SJCRH30 (cell line): ENCODE data around the gene PAX4. TPM values are rescaled to one million over a fixed set of nuclear protein-coding genes. Genes with fewer than 3 reads are reported as not detected.
A peak's percentile ranks its signal among the peaks of the same experiment; 100 is the strongest.
"Not testable (repeated sequence)": the region's sequence is repeated elsewhere in the genome, so short reads cannot be mapped to it uniquely, and the experiment has no call there.

Source experiments
- DNase-seq, 2 experiments: peaks; one replicate each; pipeline ENCODE4 v3.0.0-alpha.2; 2015 to 2020
- H3K27ac ChIP-seq: fragments of 250-450 bp; sonication (Bioruptor Pico); 2 replicates; pipeline ENCODE4 v1.5.1; 2020; ENCODE audit warnings: mild to moderate bottlenecking, moderate library complexity
- H3K27me3 ChIP-seq: fragments of 250-450 bp; sonication (Bioruptor Pico); 2 replicates; pipeline ENCODE4 v1.5.1; 2020; ENCODE audit warnings: mild to moderate bottlenecking, moderate library complexity
- H3K36me3 ChIP-seq: fragments of 250-450 bp; sonication (Bioruptor Pico); 2 replicates; pipeline ENCODE4 v1.5.1; 2020; ENCODE audit warnings: mild to moderate bottlenecking, moderate library complexity
- H3K4me1 ChIP-seq: fragments of 250-450 bp; sonication (Bioruptor Pico); 2 replicates; pipeline ENCODE4 v1.5.1; 2020; ENCODE audit warnings: mild to moderate bottlenecking, moderate library complexity
- H3K4me3 ChIP-seq: fragments of 250-450 bp; sonication (Bioruptor Pico); 2 replicates; pipeline ENCODE4 v1.5.1; 2020; ENCODE audit warnings: mild to moderate bottlenecking, moderate library complexity
- H3K9me3 ChIP-seq: fragments of 250-450 bp; sonication (Bioruptor Pico); replicated peaks from 2 replicates; pipeline ENCODE4 v1.5.1; 2020; ENCODE audit warnings: mild to moderate bottlenecking, moderate library complexity
- total RNA-seq: library from RNA; depleted of rRNA; stranded (reverse); fragments of >200 nt; shearing (Covaris generic); gene quantifications from 2 replicates; pipeline ENCODE4 v1.2.3, GENCODE V29; 2014; rRNA removed

Gene PAX4
- total RNA-seq, 1 experiment from 2014 or later, result not detected

GRCh38 chr7:127585044-127585953 lies 32.6 kb downstream of the PAX4 start, which contains the start of gene GCC1:
Gene GCC1 (minus strand): TSS chr7:127585596. CDS start chr7:127585182, 414 bp downstream.
- Histone ChIP-seq H3K27me3 (no peaks in the 10 kb centered on the region), H3K4me1 (0 out of 2 replicates have a peak, but pooled peaks cover 2% of the 10 kb centered on the region), H3K4me3 (peak within 1 kb of the TSS; percentile 90), H3K36me3 (peaks cover 13% of the 10 kb centered on the region; the same call in 1 of the 2 replicates), H3K9me3 (no peaks in the 10 kb centered on the region), H3K27ac (peak within 1 kb of the TSS; percentile 58)
- DNase-seq, result peak; percentile 88 to 90

DNA sequence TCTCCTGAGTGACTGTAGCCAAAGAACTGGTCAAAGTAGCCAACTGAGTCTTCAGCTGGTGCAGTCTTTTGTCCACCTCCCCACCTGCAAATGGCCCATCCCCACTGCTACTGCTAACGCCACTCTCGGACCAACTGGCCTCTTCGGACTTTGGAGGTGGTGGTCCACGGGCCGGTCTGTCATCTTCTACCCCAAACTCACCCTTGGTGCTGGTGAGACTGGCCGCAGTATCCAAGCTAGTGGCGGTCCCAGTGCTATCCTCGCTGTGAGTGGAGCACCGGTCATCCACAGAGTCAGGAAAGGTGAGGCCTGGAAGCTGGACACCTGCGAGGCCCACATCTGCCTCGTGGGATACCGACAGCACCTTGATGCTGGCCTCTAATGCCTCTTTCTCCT lies 33.3 kb downstream of the PAX4 start:
- H3K4me1 ChIP-seq, result 0 out of 2 replicates have a peak, but pooled peaks cover 2% of the 10 kb centered on the region
- H3K27ac ChIP-seq, result peak overlapping the region; percentile 58
- peaks cover 12% of the 10 kb centered on the region; the same call in 1 of the 2 replicates for H3K36me3 ChIP-seq
- H3K4me3 ChIP-seq, result peak overlapping the region; percentile 90
- DNase-seq, result no peak
- no peaks in the 10 kb centered on the region for H3K9me3 ChIP-seq
- no peaks in the 10 kb centered on the region for H3K27me3 ChIP-seq

GRCh38 chr7:127582361-127582760 lies 35.6 kb downstream of the PAX4 start:
- H3K27me3 ChIP-seq, result no peaks in the 10 kb centered on the region
- H3K36me3 ChIP-seq, result peaks cover 18% of the 10 kb centered on the region
- H3K27ac ChIP-seq, result no peak overlapping the region
- H3K4me3 ChIP-seq, result no peak overlapping the region
- H3K9me3 ChIP-seq, result no peaks in the 10 kb centered on the region
- no peak for DNase-seq
- H3K4me1 ChIP-seq, result 0 out of 2 replicates have a peak, but pooled peaks cover 2% of the 10 kb centered on the region

DNA sequence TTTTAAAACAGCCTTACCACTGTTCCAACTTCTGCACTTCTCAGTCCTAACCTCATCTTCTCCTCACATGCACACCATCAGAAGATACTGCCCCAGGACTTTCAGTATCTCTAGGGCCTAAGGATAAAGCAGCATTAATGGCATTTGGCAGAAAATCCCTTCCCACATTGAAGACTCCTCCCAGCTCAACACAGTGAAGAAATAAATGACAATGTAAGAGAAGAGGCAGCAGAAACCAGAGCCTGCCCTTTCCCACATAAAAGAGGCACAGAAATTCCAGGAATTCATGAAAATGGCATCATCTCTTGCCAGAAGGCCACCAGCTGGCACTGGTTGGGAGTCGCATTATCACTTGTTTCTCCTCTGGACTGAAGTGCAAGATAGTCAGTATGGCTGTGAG lies 36.2 kb downstream of the PAX4 start:
- H3K4me1 ChIP-seq, result 0 out of 2 replicates have a peak, but pooled peaks cover 2% of the 10 kb centered on the region
- no peak for DNase-seq
- no peaks in the 10 kb centered on the region for H3K9me3 ChIP-seq
- H3K27me3 ChIP-seq, result no peaks in the 10 kb centered on the region
- no peak overlapping the region for H3K4me3 ChIP-seq
- peaks cover 18% of the 10 kb centered on the region for H3K36me3 ChIP-seq
- H3K27ac ChIP-seq, result no peak overlapping the region

DNA sequence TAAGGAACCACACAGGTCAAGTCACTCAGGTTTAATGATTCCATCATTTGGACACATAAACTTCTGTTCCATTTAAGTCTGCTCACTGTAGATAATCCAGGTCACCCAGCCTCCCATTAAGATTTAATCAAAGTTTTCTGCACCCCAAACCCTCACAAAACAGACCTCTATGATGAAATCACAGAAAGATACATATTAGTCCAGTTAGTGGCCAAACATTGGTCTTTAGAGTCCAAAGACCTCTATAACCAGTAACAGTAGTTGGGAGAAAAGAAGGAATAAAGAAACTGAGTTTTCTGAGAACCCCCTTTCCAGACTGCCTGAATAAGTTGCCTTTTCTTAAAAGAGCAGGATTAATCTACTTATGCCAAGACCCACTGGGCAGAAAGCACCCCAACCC lies 37.3 kb downstream of the PAX4 start:
- Histone ChIP-seq H3K27ac (no peak overlapping the region), H3K4me3 (no peak overlapping the region), H3K9me3 (no peaks in the 10 kb centered on the region), H3K36me3 (peaks cover 18% of the 10 kb centered on the region), H3K4me1 (0 out of 2 replicates have a peak, but pooled peaks cover 2% of the 10 kb centered on the region), H3K27me3 (no peaks in the 10 kb centered on the region)
- no peak for DNase-seq

GRCh38 chr7:127578711-127579275 lies 39.1 kb downstream of the PAX4 start:
- H3K36me3 ChIP-seq, result peaks cover 18% of the 10 kb centered on the region
- no peaks in the 10 kb centered on the region for H3K4me1 ChIP-seq
- H3K27me3 ChIP-seq, result no peaks in the 10 kb centered on the region
- no peak overlapping the region for H3K4me3 ChIP-seq
- no peak overlapping the region for H3K27ac ChIP-seq
- H3K9me3 ChIP-seq, result no peaks in the 10 kb centered on the region
- no peak for DNase-seq

DNA sequence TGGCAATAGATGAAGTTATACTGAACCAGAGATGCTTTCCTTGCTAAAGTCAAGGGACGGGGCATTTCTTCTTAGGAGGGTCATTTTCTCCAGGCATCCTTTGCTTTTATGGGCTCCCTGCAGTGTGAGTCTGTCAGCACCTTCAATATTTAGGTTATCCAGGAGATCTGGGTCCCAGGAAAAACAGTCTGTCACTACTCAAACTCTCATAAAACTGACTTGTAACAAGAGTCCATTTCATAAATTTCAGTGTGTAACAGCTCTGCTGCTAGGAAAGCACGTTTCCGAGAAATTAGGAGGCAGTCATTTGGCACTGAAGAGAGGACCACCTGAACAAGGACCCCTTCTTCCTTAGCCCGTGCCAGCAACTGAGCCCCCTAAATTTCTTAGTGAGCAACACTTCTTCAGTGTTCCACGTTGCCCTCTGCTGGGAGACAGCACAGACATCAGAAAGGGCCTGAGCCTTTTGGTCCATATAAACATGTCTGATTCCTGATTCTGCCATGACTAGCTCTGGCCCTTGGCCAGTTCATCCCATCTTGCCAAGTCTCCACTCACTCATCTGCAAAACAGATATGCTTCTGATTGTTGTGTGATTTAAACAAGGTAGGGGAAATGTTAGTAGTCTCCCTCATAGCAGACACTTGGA lies 39.8 kb downstream of the PAX4 start:
- no peak overlapping the region for H3K27ac ChIP-seq
- no peak for DNase-seq

GRCh38 chr7:127571741-127572505 lies 46.0 kb downstream of the PAX4 start:
- DNase-seq, result no peak

More for the DNA sequence above, 39.8 kb downstream of the PAX4 start:
- no peaks in the 10 kb centered on the region for H3K4me1 ChIP-seq
- no peaks in the 10 kb centered on the region for H3K27me3 ChIP-seq
- H3K9me3 ChIP-seq, result no peaks in the 10 kb centered on the region
- H3K36me3 ChIP-seq, result peaks cover 18% of the 10 kb centered on the region
- no peak overlapping the region for H3K4me3 ChIP-seq

DNA sequence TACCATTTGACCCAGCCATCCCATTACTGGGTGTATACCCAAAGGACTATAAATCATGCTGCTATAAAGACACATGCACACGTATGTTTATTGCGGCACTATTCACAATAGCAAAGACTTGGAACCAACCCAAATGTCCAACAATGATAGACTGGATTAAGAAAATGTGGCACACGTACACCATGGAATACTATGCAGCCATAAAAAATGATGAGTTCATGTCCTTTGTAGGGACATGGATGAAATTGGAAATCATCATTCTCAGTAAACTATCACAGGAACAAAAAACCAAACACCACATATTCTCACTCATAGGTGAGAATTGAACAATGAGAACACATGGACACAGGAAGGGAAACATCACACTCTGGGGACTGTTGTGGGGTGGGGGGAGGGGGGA lies 49.9 kb downstream of the PAX4 start:
- not testable (repeated sequence) for H3K36me3 ChIP-seq, H3K4me1 ChIP-seq

More at GRCh38 chr7:127571741-127572505, 46.0 kb downstream of the PAX4 start:
- Histone ChIP-seq H3K27ac (no peak overlapping the region), H3K36me3 (no peaks in the 10 kb centered on the region), H3K9me3 (no peaks in the 10 kb centered on the region), H3K4me3 (no peak overlapping the region), H3K4me1 (no peaks in the 10 kb centered on the region), H3K27me3 (no peaks in the 10 kb centered on the region)

DNA sequence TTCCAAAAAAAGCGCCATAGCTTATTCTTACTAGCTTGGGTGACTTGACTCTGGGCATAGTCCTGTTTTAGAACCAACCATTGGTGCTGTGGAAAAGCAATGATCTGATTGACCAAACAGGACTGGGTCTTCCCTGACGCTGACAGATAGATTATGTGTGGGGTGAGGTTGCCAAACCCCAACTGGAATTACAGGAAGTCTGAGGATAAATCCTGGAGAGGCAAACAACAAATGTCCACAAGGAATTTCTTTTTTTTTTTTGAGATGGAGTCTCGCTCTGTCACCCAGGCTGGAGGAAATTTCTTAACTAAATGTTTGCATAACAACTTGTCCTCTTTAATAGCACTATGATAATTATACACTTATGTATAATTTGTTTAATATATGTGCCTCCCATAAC lies 51.7 kb downstream of the PAX4 start:
- H3K4me1 ChIP-seq, result 0 out of 2 replicates have a peak, but pooled peaks cover 3% of the 10 kb centered on the region
- H3K27ac ChIP-seq, result no peak overlapping the region
- no peaks in the 10 kb centered on the region for H3K27me3 ChIP-seq
- H3K4me3 ChIP-seq, result no peak overlapping the region
- H3K36me3 ChIP-seq, result no peaks in the 10 kb centered on the region
- DNase-seq, result no peak
- H3K9me3 ChIP-seq, result peaks cover 6% of the 10 kb centered on the region

More for the DNA sequence above, 49.9 kb downstream of the PAX4 start:
- not testable (repeated sequence) for H3K27me3 ChIP-seq, H3K4me3 ChIP-seq, H3K9me3 ChIP-seq, H3K27ac ChIP-seq, DNase-seq

Other genes with a start within 250 kb of the PAX4 start
- gene ZNF800, start 225.4 kb downstream of the PAX4 start, total RNA-seq, result 25.5 and 30.1 TPM in 2 replicates
- gene GCC1, start 32.5 kb downstream of the PAX4 start, total RNA-seq, result 12.9 and 14.5 TPM in 2 replicates
- gene ARF5, start 29.7 kb downstream of the PAX4 start, total RNA-seq, result 120 and 152 TPM in 2 replicates
- gene FSCN3, start 24.4 kb downstream of the PAX4 start, total RNA-seq, result 1.6 and 1.7 TPM in 2 replicates
- gene SND1, start 34.1 kb upstream of the PAX4 start, total RNA-seq, result 146 and 147 TPM in 2 replicates